Liver (tissue), 3 donors: Measurements from ENCODE around the gene SMKR1.

Source experiments
- EGR1 ChIP-seq, 2 donors: IDR thresholded peaks; 2 replicates each; pipeline ENCODE4 v1.6.1; 2016 to 2018; ENCODE audit warnings: antibody characterized with exemption in 2 of 2, low read depth in 2 of 2
- GABPA ChIP-seq, 2 donors: IDR thresholded peaks in 1 of 2; conservative IDR thresholded peaks in 1 of 2; 2 replicates each; pipeline ENCODE4 v1.6.1; 2016; ENCODE audit warnings: antibody characterized with exemption in 2 of 2, mild to moderate bottlenecking in 1 of 2, moderate library complexity in 1 of 2
- HNF4A ChIP-seq, 2 donors: conservative IDR thresholded peaks; 2 replicates each; pipeline ENCODE4 v1.6.1; 2016; ENCODE audit warnings: antibody characterized with exemption in 2 of 2, mild to moderate bottlenecking in 2 of 2
- JUND ChIP-seq, 2 donors: IDR thresholded peaks; 2 replicates each; pipeline ENCODE4 v1.6.1; 2016; ENCODE audit warnings: antibody characterized with exemption in 2 of 2
- TAF1 ChIP-seq: conservative IDR thresholded peaks from 2 replicates; pipeline ENCODE4 v1.6.1; 2016; ENCODE audit warnings: antibody characterized with exemption, mild to moderate bottlenecking
- YY1 ChIP-seq: IDR thresholded peaks from 2 replicates; pipeline ENCODE4 v1.6.1; 2016; ENCODE audit warnings: antibody characterized with exemption, mild to moderate bottlenecking
- TF ChIP-seq, protein P1 (sequence below): fragments of 150-350 bp; IDR thresholded peaks from 2 replicates; pipeline ENCODE4 v1.5.1; 2017; ENCODE audit warnings: improper control_type of control experiment, low read depth, low read length; ENCODE audit not compliant: missing input control
- TF ChIP-seq, protein P2 (sequence below): IDR thresholded peaks from 2 replicates; pipeline ENCODE4 v1.6.1; 2016; ENCODE audit warnings: antibody characterized with exemption
- donor health status: healthy.
- donor health status: healthy.

- TF ChIP-seq, protein P1, sequence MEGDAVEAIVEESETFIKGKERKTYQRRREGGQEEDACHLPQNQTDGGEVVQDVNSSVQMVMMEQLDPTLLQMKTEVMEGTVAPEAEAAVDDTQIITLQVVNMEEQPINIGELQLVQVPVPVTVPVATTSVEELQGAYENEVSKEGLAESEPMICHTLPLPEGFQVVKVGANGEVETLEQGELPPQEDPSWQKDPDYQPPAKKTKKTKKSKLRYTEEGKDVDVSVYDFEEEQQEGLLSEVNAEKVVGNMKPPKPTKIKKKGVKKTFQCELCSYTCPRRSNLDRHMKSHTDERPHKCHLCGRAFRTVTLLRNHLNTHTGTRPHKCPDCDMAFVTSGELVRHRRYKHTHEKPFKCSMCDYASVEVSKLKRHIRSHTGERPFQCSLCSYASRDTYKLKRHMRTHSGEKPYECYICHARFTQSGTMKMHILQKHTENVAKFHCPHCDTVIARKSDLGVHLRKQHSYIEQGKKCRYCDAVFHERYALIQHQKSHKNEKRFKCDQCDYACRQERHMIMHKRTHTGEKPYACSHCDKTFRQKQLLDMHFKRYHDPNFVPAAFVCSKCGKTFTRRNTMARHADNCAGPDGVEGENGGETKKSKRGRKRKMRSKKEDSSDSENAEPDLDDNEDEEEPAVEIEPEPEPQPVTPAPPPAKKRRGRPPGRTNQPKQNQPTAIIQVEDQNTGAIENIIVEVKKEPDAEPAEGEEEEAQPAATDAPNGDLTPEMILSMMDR, result no peak
- no peak for TF ChIP-seq JUND (IDR thresholded peaks at IDR 0.05)
- TF ChIP-seq TAF1, result no peak
- TF ChIP-seq EGR1 (IDR thresholded peaks at IDR 0.05; ENCODE audit: low read depth in 2 of 2), result no peak
- TF ChIP-seq YY1, result no peak
- TF ChIP-seq, protein P2, sequence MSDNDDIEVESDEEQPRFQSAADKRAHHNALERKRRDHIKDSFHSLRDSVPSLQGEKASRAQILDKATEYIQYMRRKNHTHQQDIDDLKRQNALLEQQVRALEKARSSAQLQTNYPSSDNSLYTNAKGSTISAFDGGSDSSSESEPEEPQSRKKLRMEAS, result no peak
- no peak for TF ChIP-seq GABPA (IDR thresholded peaks at IDR 0.05 in 1 of 2, conservative IDR thresholded peaks at IDR 0.05 in 1 of 2)
- TF ChIP-seq HNF4A (conservative IDR thresholded peaks at IDR 0.05), result no peak
Measured at GRCh38 chr7:129522088-129522970, 20.0 kb downstream of the SMKR1 start.
